BJ (cell line): ENCODE data around the gene FNDC3B. TPM values are rescaled to one million over a fixed set of nuclear protein-coding genes. Genes with fewer than 3 reads are reported as not detected.
A peak's percentile ranks its signal among the peaks of the same experiment; 100 is the strongest.

Experiments used
- CTCF ChIA-PET: fragments of 350-600 bp; formaldehyde crosslinking; extraction: SDS; loops from one replicate; lab custom pipeline; 2021; ENCODE audit warnings: antibody characterized with exemption, inconsistent platforms; lab: Yijun Ruan, JAX
- POLR2A ChIA-PET: fragments of 300-600 bp; sonication (Branson Sonifier 250); formaldehyde crosslinking; extraction: SDS; loops from one replicate; lab custom pipeline; 2021; ENCODE audit warnings: antibody characterized with exemption; lab: Charles Lee
- DNase-seq: peaks from one replicate; pipeline ENCODE4 v3.0.0-alpha.2; 2011; ENCODE audit warnings: low read depth
- H3K27me3 ChIP-seq: 2 replicates; pipeline ENCODE4 v1.6.0; 2011; ENCODE audit warnings: low read length; ENCODE audit not compliant: control insufficient read depth, insufficient read depth
- H3K36me3 ChIP-seq: 2 replicates; pipeline ENCODE4 v1.5.1; 2011; ENCODE audit warnings: low read length; ENCODE audit not compliant: control insufficient read depth, insufficient read depth
- H3K4me3 ChIP-seq: 2 replicates; pipeline ENCODE4 v1.5.1; 2011; ENCODE audit warnings: low read depth, mild to moderate bottlenecking, control low read depth, low read length
- polyA plus RNA-seq: library from polyadenylated mRNA; depleted of rRNA; stranded (reverse); fragments of >200 nt; gene quantifications from 2 replicates; pipeline ENCODE4 v1.2.3, GENCODE V29; 2011
- TF ChIP-seq, protein P1 (sequence below): IDR thresholded peaks from 2 replicates; pipeline ENCODE4 v1.5.1; 2011; ENCODE audit warnings: low read depth, mild to moderate bottlenecking, control low read depth, inconsistent platforms, low read length, moderate library complexity; ENCODE audit not compliant: insufficient read depth

FNDC3B gene
- polyA plus RNA-seq, 1 experiment = 28.6 TPM

GRCh38 chr3:172257648-172258400, 218.4 kb downstream of the FNDC3B start:
- CTCF ChIA-PET = no interaction called here
- TF ChIP-seq, protein P1, sequence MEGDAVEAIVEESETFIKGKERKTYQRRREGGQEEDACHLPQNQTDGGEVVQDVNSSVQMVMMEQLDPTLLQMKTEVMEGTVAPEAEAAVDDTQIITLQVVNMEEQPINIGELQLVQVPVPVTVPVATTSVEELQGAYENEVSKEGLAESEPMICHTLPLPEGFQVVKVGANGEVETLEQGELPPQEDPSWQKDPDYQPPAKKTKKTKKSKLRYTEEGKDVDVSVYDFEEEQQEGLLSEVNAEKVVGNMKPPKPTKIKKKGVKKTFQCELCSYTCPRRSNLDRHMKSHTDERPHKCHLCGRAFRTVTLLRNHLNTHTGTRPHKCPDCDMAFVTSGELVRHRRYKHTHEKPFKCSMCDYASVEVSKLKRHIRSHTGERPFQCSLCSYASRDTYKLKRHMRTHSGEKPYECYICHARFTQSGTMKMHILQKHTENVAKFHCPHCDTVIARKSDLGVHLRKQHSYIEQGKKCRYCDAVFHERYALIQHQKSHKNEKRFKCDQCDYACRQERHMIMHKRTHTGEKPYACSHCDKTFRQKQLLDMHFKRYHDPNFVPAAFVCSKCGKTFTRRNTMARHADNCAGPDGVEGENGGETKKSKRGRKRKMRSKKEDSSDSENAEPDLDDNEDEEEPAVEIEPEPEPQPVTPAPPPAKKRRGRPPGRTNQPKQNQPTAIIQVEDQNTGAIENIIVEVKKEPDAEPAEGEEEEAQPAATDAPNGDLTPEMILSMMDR = no peak
- no peak for DNase-seq
- Histone ChIP-seq H3K36me3 (peaks cover 9% of the 10 kb centered on the region), H3K4me3 (no peak overlapping the region), H3K27me3 (no peaks in the 10 kb centered on the region)
- POLR2A ChIA-PET = no interaction called here

DNA sequence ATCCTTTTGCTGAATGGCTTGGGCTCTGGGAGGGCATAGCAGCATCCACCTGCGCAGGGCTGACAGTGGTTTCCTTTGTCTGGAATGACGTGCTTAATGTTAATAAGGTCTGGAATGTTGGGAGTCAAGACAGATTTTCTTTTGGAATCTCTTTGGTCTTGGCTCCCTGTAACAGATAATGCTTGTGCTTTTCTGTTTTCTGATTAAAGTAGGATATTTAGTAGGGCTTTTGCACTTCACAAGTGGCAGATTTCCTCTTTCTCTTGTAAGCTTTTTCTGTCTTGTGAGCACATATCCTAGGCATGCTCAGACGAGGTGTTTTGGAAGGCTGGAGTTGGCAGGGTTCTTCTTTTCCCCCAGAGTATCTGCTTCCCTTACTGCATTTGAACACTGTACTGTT, 219.2 kb downstream of the FNDC3B start:
- TF ChIP-seq, protein P1 = no peak
- Histone ChIP-seq H3K27me3 (no peaks in the 10 kb centered on the region), H3K36me3 (peaks cover 7% of the 10 kb centered on the region), H3K4me3 (no peak overlapping the region)
- CTCF ChIA-PET = no interaction called here
- POLR2A ChIA-PET = interaction anchor here (0.6 kb wide), 1 partner anchor 10 kb away, joined by 9 read pairs; no protein-coding TSS in a partner anchor
- DNase-seq = no peak

- Histone ChIP-seq H3K36me3 (peaks cover 7% of the 10 kb centered on the region), H3K4me3 (no peak overlapping the region), H3K27me3 (no peaks in the 10 kb centered on the region)
- ChIA-PET POLR2A (interaction anchor here (0.6 kb wide), 1 partner anchor 10 kb away, joined by 9 read pairs; no protein-coding TSS in a partner anchor), CTCF (no interaction called here)
- no peak for DNase-seq
- TF ChIP-seq, protein P1 = no peak
Measured at GRCh38 chr3:172259111-172259541, 219.7 kb downstream of the FNDC3B start.

DNA sequence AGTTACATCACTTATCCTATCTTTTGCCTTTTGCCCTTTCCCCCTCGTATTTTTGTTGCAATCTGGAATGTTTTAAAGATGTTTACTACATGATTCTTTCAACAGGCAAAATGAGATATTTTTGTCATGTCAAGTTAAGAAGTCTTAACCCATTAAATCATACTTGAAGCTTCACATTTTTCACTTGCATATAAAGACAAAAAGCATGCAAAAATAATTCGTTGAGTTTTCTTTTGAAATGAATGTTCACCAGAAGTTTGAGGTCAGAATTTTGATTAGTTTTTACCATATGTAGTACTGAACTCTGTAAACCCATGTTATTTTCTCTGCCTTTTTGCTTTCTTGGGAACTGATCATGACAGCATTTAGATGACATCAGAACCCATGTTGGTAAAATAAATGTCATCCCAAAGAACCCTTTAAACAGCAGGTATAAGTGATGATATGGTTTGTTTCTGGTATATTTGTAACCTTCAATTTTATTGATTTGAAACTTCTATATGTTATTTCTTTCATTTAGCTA, 220.4 kb downstream of the FNDC3B start:
- Histone ChIP-seq H3K4me3 (no peak overlapping the region), H3K27me3 (no peaks in the 10 kb centered on the region), H3K36me3 (peaks cover 7% of the 10 kb centered on the region)
- no peak for DNase-seq
- TF ChIP-seq, protein P1 = no peak
- CTCF ChIA-PET = interaction anchor here (1.0 kb wide), 1 partner anchor 50 kb away, joined by 3 read pairs; no protein-coding TSS in a partner anchor
- POLR2A ChIA-PET = no interaction called here

GRCh38 chr3:172260381-172260780, 221.0 kb downstream of the FNDC3B start:
- TF ChIP-seq, protein P1 = no peak
- Histone ChIP-seq H3K4me3 (no peak overlapping the region), H3K27me3 (no peaks in the 10 kb centered on the region), H3K36me3 (peaks cover 7% of the 10 kb centered on the region)
- ChIA-PET CTCF (interaction anchor here (1.0 kb wide), 1 partner anchor 50 kb away, joined by 3 read pairs; no protein-coding TSS in a partner anchor), POLR2A (interaction anchor here (0.6 kb wide), 1 partner anchor 16 kb away, joined by 3 read pairs; no protein-coding TSS in a partner anchor)
- peak; percentile 59 for DNase-seq
